ENCODE measurements around the gene RAD9B.

DNA sequence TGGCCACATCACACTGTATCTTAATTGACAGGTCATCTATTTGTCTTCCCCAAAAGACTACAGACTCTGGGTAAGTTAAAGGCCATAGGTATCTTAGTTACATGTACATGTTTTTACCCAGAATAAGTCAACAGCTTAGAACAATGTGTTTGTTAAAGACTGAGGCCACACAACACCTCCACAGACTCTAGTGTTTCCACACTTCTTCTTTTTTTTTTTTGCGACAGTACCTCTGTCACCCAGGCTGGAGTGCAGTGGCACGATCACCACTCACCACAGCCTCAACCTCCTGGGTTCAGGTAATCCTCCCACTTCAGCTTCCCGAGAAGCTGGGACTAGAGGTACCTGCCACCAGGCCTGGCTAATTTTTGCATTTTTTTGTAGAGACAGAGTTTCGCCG is 35.3 kb upstream of the RAD9B start:
- TF ChIP-seq CTCF (conservative IDR thresholded peaks at IDR 0.05) (no peak), ZFX (IDR thresholded peaks at IDR 0.05) (no peak)

Data from C4-2B (cell line).